ENCODE measurements around the gene CYFIP1.

CYFIP1 gene

GRCh38 chr15:22962611-22963010 is 17.6 kb downstream of the CYFIP1 start:
- ATAC-seq (replicated peaks; ENCODE audit: extremely low read depth, poor library complexity, severe bottlenecking): no peak
- DNase-seq (ENCODE audit: low spot score in 2 of 2): no peak
- Mint-ChIP-seq H3K4me3 (no peak overlapping the region), H3K4me1 (no peaks in the 10 kb centered on the region), H3K36me3 (ENCODE audit: insufficient read depth) (no peaks in the 10 kb centered on the region), H3K27me3 (no peaks in the 10 kb centered on the region), H3K9me3 (no peaks in the 10 kb centered on the region), H3K27ac (ENCODE audit: low read depth) (no peak overlapping the region)

DNA sequence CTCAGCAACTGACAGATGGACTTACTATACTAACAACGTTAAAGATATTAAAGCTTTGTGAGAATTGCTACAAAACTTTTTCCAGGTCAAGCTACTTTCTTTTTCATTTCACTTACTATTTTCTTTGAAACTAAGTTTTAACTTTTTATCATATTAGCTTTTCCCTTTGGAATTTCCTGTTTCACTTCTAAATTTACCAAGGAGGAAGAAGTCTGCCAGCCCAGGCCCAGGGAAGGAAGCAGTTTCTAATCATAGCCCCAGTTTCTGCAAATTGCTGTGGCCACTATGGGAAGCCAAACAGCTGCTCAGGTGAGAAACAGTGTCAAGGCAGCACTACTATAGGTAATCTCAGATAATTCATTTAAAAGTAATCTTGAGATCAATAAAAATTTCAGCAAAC is 18.4 kb downstream of the CYFIP1 start:
- Mint-ChIP-seq H3K36me3 (ENCODE audit: insufficient read depth) (no peaks in the 10 kb centered on the region), H3K27ac (ENCODE audit: low read depth) (no peak overlapping the region), H3K4me3 (no peak overlapping the region), H3K9me3 (no peaks in the 10 kb centered on the region), H3K4me1 (no peaks in the 10 kb centered on the region), H3K27me3 (no peaks in the 10 kb centered on the region)
- DNase-seq (ENCODE audit: low spot score in 2 of 2) (no peak), ATAC-seq (replicated peaks; ENCODE audit: extremely low read depth, poor library complexity, severe bottlenecking) (no peak)

DNA sequence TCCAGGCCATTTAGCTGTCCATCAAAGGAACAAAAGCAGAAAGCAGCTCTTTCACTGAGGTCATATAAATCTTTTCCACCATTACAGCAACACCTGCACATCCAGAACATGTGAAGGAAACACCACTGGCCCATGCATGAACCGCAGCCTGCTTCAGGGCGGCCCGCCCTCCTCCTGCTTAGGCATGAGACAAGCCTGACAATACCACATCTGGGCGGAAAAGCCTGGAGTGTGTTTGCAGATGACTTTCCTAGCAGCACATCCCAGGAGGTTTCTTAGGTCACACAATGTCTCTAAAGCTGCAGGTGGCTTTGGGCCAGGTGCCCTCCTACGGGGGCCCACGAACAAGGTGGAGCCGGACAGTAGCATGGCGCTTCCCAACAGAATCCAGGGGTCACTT is 19.6 kb downstream of the CYFIP1 start:
- no peaks in the 10 kb centered on the region for H3K9me3 Mint-ChIP-seq
- DNase-seq (ENCODE audit: low spot score in 2 of 2): no peak
- no peak overlapping the region for H3K4me3 Mint-ChIP-seq
- H3K27ac Mint-ChIP-seq (ENCODE audit: low read depth): no peak overlapping the region
- H3K4me1 Mint-ChIP-seq: no peaks in the 10 kb centered on the region
- no peaks in the 10 kb centered on the region for H3K36me3 Mint-ChIP-seq (ENCODE audit: insufficient read depth)
- no peak for ATAC-seq (replicated peaks; ENCODE audit: extremely low read depth, poor library complexity, severe bottlenecking)
- no peaks in the 10 kb centered on the region for H3K27me3 Mint-ChIP-seq

DNA sequence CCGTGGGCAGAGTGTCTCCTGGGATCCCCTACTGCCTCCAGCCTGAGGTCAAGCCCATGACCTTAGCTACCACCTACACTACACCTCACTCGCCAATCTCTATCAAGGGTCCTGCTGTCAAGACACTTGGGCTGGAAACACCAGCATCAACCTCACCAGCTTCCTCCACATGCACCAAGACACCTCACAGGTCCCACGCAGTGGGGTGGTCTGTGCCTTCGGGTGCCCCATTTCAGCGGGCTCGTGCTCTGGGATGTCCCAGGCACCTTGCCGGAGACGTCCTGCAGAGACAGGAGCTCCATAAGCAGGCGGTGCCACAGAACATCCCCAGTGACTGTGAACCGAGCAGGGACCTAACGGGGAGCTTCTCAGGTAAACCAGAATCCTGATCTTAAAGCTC is 20.0 kb downstream of the CYFIP1 start:
- H3K4me3 Mint-ChIP-seq: no peak overlapping the region

DNA sequence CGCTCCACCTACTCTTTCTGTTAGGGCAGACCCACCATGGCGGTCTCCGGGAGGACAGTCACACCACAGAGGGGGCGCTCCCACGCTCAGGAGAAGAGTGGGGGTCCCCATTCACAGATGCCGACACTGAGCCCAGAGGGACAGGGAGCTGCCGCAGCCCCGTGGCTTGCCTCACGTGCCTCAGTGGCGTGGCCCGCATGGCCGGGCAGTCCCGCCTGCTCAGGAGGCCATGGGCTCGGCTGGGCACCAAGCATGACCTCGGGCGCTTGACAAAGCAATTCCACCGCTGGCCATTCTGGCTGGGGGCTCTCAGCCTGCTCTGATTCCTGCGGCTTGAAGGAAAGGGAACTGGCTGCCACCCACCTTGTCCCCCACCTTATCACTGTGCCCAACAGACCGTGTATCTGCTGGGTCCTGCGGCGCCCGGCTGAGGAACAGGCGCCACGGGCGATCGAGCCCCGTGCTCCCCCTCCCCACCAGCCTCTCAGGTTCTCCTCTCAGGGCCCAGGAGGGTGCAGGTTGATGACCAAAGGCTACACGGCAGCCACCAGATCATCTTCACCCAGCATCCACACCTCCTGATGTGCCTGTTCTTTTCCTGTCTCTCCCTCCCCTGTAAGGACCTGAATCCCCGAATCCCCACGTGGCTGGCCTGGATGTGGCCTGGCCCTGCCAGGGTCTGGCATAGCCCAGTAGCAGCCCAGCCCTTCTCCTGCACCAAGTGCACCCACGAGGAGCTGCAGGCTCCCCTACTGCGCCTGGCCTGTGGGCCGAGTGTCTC is 20.7 kb downstream of the CYFIP1 start:
- no peaks in the 10 kb centered on the region for H3K4me1 Mint-ChIP-seq
- no peak for DNase-seq (ENCODE audit: low spot score in 2 of 2)
- ATAC-seq (replicated peaks; ENCODE audit: extremely low read depth, poor library complexity, severe bottlenecking): no peak
- no peaks in the 10 kb centered on the region for H3K9me3 Mint-ChIP-seq
- H3K27me3 Mint-ChIP-seq: no peaks in the 10 kb centered on the region
- H3K4me3 Mint-ChIP-seq: no peak overlapping the region
- no peaks in the 10 kb centered on the region for H3K36me3 Mint-ChIP-seq (ENCODE audit: insufficient read depth)
- no peak overlapping the region for H3K27ac Mint-ChIP-seq (ENCODE audit: low read depth)

More for the DNA sequence above, 20.0 kb downstream of the CYFIP1 start:
- no peak for ATAC-seq (replicated peaks; ENCODE audit: extremely low read depth, poor library complexity, severe bottlenecking)
- no peak for DNase-seq (ENCODE audit: low spot score in 2 of 2)
- H3K4me1 Mint-ChIP-seq: no peaks in the 10 kb centered on the region
- H3K27me3 Mint-ChIP-seq: no peaks in the 10 kb centered on the region
- no peaks in the 10 kb centered on the region for H3K9me3 Mint-ChIP-seq
- H3K27ac Mint-ChIP-seq (ENCODE audit: low read depth): no peak overlapping the region
- H3K36me3 Mint-ChIP-seq (ENCODE audit: insufficient read depth): no peaks in the 10 kb centered on the region

DNA sequence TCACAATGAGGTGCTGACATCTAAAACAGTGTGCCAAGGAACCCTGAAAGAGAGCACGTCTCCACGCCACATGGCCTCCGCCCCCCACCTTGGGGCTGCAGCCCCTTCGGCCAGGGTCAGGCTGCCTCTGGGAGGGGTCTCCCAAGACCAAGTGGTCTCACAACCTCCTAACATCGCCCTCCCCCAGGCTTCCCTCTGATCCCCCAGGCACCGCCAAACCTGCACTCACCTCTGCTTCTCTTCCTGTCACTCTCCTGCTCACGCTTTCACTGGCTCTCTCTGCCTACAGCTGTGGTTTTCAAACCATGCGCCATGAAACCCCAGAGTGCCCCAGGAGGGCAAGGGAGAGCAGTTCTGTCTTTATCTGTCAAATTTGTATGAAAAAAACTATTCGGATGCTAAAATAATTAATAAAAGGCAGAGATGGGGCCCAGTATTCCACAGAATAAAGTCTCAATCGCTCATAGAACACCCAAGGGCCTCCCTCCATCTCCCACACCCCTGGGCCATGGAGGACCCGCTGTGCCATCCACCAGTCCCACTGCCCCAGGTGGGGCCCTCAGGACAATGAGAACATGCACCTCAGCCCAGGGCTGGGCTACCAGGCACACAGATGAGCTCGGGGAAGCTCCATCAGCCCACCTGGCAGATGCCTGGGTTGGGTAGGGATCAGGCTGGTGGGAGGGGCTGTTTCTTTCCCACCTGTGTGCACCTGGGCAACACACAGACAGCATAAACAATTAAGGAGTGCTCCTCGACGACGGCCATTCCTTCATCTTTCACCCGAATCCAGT is 21.5 kb downstream of the CYFIP1 start:
- H3K9me3 Mint-ChIP-seq: no peaks in the 10 kb centered on the region
- H3K4me3 Mint-ChIP-seq: no peak overlapping the region
- ATAC-seq (replicated peaks; ENCODE audit: extremely low read depth, poor library complexity, severe bottlenecking) (no peak), DNase-seq (ENCODE audit: low spot score in 2 of 2) (no peak)
- no peaks in the 10 kb centered on the region for H3K36me3 Mint-ChIP-seq (ENCODE audit: insufficient read depth)
- no peaks in the 10 kb centered on the region for H3K27me3 Mint-ChIP-seq
- H3K4me1 Mint-ChIP-seq: no peaks in the 10 kb centered on the region
- no peak overlapping the region for H3K27ac Mint-ChIP-seq (ENCODE audit: low read depth)

GRCh38 chr15:22956978-22957260 is 23.2 kb downstream of the CYFIP1 start:
- no peaks in the 10 kb centered on the region for H3K4me1 Mint-ChIP-seq
- ATAC-seq (replicated peaks; ENCODE audit: extremely low read depth, poor library complexity, severe bottlenecking) (no peak), DNase-seq (ENCODE audit: low spot score in 2 of 2) (no peak)

DNA sequence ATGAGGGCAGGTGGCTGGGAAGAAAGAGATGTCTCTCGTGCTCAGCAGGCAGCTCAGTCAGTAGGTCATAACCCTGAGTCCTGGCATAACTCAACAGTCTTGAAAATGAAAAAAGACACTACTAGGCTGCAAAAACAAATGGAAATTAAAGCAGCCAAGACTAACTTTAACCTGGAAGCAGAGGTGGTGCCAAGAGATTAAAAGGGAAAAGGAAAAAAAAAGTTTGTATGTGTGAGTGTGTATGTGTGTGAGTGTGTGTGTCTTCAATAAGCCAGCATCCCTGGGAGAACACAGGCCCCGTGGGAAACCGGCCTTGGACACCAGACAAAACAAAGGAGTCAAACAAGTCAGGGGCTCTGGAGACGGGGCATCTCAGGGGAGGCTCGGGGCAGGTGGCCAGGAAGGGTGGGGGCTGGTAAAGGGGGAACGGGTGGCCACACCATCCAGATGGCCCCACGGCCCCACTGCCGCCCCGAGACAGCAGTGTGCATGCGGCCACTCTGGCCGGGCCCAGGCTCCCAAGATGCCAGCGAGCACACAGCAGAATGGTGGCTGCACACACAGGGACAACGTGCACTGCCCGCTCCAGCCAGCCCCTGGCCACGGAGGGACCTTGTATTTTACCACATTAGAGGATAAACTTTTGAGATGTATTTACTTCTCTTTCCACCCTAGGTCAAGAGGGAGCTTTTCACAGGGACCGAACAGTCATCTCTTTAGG is 23.8 kb downstream of the CYFIP1 start:
- ATAC-seq (replicated peaks; ENCODE audit: extremely low read depth, poor library complexity, severe bottlenecking) (no peak), DNase-seq (ENCODE audit: low spot score in 2 of 2) (no peak)
- Mint-ChIP-seq H3K9me3 (no peaks in the 10 kb centered on the region), H3K27me3 (no peaks in the 10 kb centered on the region), H3K4me3 (no peak overlapping the region), H3K27ac (ENCODE audit: low read depth) (no peak overlapping the region), H3K36me3 (ENCODE audit: insufficient read depth) (no peaks in the 10 kb centered on the region), H3K4me1 (no peaks in the 10 kb centered on the region)

More at GRCh38 chr15:22956978-22957260, 23.2 kb downstream of the CYFIP1 start:
- Mint-ChIP-seq H3K4me3 (no peak overlapping the region), H3K36me3 (ENCODE audit: insufficient read depth) (no peaks in the 10 kb centered on the region), H3K9me3 (no peaks in the 10 kb centered on the region), H3K27me3 (no peaks in the 10 kb centered on the region), H3K27ac (ENCODE audit: low read depth) (no peak overlapping the region)

DNA sequence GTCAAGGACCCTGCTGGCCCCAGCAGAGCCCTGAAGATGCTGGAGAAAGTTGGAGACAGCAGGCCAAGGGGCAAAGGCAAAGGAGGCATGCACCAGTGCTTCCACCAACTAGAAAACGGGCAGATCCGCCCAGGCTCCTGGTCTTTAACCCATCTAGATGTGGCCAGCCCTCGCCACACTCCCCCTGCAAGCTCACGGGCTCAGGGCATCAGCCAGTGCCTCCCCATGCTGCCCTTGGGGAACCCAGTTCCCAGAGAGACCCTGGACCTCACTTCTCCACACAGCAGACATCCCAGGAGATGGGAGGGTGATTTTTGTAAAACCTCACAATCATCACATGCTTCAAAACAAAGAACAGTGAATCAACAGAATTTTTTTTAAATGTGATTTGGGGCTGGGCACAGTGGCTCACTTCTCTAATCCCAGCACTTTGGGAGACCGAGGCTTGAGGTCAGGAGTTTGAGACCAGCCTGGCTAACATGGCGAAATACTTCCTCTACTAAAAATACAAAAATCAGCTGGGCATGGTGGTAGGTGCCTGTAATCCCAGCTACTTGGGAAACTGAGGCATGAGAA is 24.5 kb downstream of the CYFIP1 start:
- Mint-ChIP-seq H3K27me3 (no peaks in the 10 kb centered on the region), H3K4me3 (no peak overlapping the region), H3K27ac (ENCODE audit: low read depth) (no peak overlapping the region), H3K36me3 (ENCODE audit: insufficient read depth) (no peaks in the 10 kb centered on the region), H3K9me3 (no peaks in the 10 kb centered on the region), H3K4me1 (no peaks in the 10 kb centered on the region)
- DNase-seq (ENCODE audit: low spot score in 2 of 2) (no peak), ATAC-seq (replicated peaks; ENCODE audit: extremely low read depth, poor library complexity, severe bottlenecking) (no peak)

DNA sequence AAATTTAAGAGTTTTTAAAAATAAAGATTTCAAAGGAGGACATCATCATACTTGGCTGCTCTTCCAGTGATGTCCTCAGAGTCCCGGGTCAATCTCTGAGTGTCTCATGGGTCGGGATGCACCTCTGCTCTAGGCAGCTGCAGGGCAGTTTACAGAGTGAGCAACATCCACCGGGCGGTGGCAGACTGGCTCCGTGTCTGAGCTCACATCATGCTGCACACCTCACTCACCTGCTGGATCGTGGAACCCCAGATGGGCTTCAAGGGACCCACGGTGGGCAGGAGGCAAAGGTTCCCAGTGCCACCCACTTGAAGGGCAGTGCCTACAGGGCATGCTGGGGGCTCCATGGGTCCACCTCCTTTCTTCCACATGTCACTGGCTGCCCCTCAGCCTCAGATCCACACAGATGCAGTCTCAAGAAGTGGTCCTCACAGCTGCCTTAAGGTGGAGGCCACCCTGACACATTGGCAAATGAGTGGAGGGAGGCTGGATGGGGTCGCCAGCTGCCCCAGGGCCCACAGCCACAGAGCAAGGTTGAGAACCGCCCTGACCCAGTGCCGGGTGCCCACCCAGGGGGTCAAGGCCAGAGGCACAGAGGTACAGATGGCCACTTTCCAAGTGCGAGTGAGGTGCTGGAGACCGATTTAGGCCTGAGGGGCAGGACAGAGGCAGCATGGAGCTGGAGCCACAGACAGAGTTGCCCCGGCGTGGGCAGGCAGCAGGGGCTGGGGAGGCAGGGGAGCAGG is 25.2 kb downstream of the CYFIP1 start:
- Mint-ChIP-seq H3K27ac (ENCODE audit: low read depth) (no peak overlapping the region), H3K4me3 (no peak overlapping the region), H3K36me3 (ENCODE audit: insufficient read depth) (no peaks in the 10 kb centered on the region), H3K9me3 (no peaks in the 10 kb centered on the region), H3K27me3 (no peaks in the 10 kb centered on the region), H3K4me1 (no peaks in the 10 kb centered on the region)
- DNase-seq (ENCODE audit: low spot score in 2 of 2) (no peak), ATAC-seq (replicated peaks; ENCODE audit: extremely low read depth, poor library complexity, severe bottlenecking) (no peak)

DNA sequence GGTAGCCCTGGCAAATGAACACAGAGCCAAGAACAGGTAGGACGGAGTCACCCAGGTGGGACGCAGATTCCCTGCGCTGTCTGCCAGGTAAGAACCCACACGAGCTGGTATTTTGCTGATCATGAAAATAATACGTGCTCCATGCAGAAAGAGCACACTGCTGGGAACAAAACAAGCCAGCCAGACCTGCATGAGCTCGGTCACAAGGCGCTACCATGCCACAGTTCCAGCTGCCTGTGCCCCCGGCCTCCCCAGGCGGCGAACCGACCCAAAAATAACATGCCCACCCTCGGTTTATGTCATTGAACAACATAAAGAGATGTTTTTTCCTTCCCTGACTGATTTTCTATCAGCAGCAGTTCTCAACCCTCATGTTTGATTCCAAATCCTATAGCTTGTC is 25.8 kb downstream of the CYFIP1 start:
- H3K36me3 Mint-ChIP-seq (ENCODE audit: insufficient read depth): no peaks in the 10 kb centered on the region
- no peaks in the 10 kb centered on the region for H3K9me3 Mint-ChIP-seq
- no peak overlapping the region for H3K27ac Mint-ChIP-seq (ENCODE audit: low read depth)
- no peaks in the 10 kb centered on the region for H3K27me3 Mint-ChIP-seq
- ATAC-seq (replicated peaks; ENCODE audit: extremely low read depth, poor library complexity, severe bottlenecking) (no peak), DNase-seq (ENCODE audit: low spot score in 2 of 2) (no peak)
- no peaks in the 10 kb centered on the region for H3K4me1 Mint-ChIP-seq
- H3K4me3 Mint-ChIP-seq: no peak overlapping the region
